HepG2 (cell line): ENCODE data around the gene PYGO2. TPM values are rescaled to one million over a fixed set of nuclear protein-coding genes. Genes with fewer than 3 reads are reported as not detected.

Experiments used
- ARID2 ChIP-seq: sonication (generic); formaldehyde crosslinking; IDR thresholded peaks from 2 replicates; pipeline ENCODE4 v1.8.1; 2022; ENCODE audit warnings: mild to moderate bottlenecking, missing genetic modification reagents, borderline replicate concordance
- ARID4A ChIP-seq: sonication (generic); formaldehyde crosslinking; IDR thresholded peaks from 2 replicates; pipeline ENCODE4 v1.5.0; 2020; ENCODE audit warnings: mild to moderate bottlenecking, missing genetic modification reagents, borderline replicate concordance
- ATF7-NPFF ChIP-seq: sonication (generic); formaldehyde crosslinking; IDR thresholded peaks from 2 replicates; pipeline ENCODE4 v1.8.1; 2023; ENCODE audit warnings: mild to moderate bottlenecking, low read depth, missing genetic modification reagents, moderate library complexity
- BHLHE40 ChIP-seq: IDR thresholded peaks from 2 replicates; pipeline ENCODE4 v1.6.1; 2011; ENCODE audit warnings: low read length, improper control_type of control experiment
- CHD2 ChIP-seq: IDR thresholded peaks from 2 replicates; pipeline ENCODE4 v1.6.1; 2011; ENCODE audit warnings: low read depth, low read length, improper control_type of control experiment
- DMAP1 ChIP-seq: IDR thresholded peaks from 2 replicates; pipeline ENCODE4 v1.6.1; 2016
- E2F5 ChIP-seq: sonication (generic); formaldehyde crosslinking; conservative IDR thresholded peaks from 2 replicates; pipeline ENCODE4 v1.4.0; 2020; ENCODE audit warnings: missing genetic modification reagents
- HDAC2 ChIP-seq: sonication (generic); formaldehyde crosslinking; IDR thresholded peaks from 2 replicates; pipeline ENCODE4 v1.4.0; 2020; ENCODE audit warnings: missing genetic modification reagents
- HOXA3 ChIP-seq: sonication (generic); formaldehyde crosslinking; IDR thresholded peaks from 2 replicates; pipeline ENCODE4 v1.5.0; 2020; ENCODE audit warnings: missing genetic modification reagents
- JUNB ChIP-seq: sonication (generic); formaldehyde crosslinking; IDR thresholded peaks from 2 replicates; pipeline ENCODE4 v1.8.0; 2022; ENCODE audit warnings: missing genetic modification reagents, mild to moderate bottlenecking, borderline replicate concordance
- KAT8 ChIP-seq: IDR thresholded peaks from 2 replicates; pipeline ENCODE4 v1.6.1; 2016; ENCODE audit warnings: missing genetic modification reagents, missing compliant biosample characterization
- MTA1 ChIP-seq: sonication (generic); formaldehyde crosslinking; IDR thresholded peaks from 2 replicates; pipeline ENCODE4 v1.4.0; 2020; ENCODE audit warnings: missing genetic modification reagents, mild to moderate bottlenecking, borderline replicate concordance
- MYC ChIP-seq: sonication (generic); formaldehyde crosslinking; IDR thresholded peaks from 2 replicates; pipeline ENCODE4 v1.9.0; 2021; ENCODE audit warnings: missing genetic modification reagents, borderline replicate concordance
- MYPOP ChIP-seq: sonication (generic); formaldehyde crosslinking; IDR thresholded peaks from 2 replicates; pipeline ENCODE4 v1.8.1; 2023; ENCODE audit warnings: mild to moderate bottlenecking, moderate library complexity, missing genetic modification reagents
- SIN3B ChIP-seq: fragments of 150-350 bp; IDR thresholded peaks from 2 replicates; pipeline ENCODE4 v1.6.1; 2014; ENCODE audit warnings: low read length
- SPEN ChIP-seq: sonication (generic); formaldehyde crosslinking; IDR thresholded peaks from 2 replicates; pipeline ENCODE4 v1.5.1; 2020; ENCODE audit warnings: low read depth, mild to moderate bottlenecking, missing genetic modification reagents
- TRIM22 ChIP-seq: fragments of 450-650 bp; IDR thresholded peaks from 2 replicates; pipeline ENCODE4 v1.6.1; 2017
- ZNF329 ChIP-seq: sonication (generic); formaldehyde crosslinking; IDR thresholded peaks from 2 replicates; pipeline ENCODE4 v1.9.0; 2021; ENCODE audit warnings: low read depth, mild to moderate bottlenecking, missing genetic modification reagents
- ZNF580 ChIP-seq: IDR thresholded peaks from 2 replicates; pipeline ENCODE4 v1.6.1; 2016; ENCODE audit warnings: low read depth, borderline replicate concordance
- ZNF724P ChIP-seq: sonication (generic); formaldehyde crosslinking; IDR thresholded peaks from 2 replicates; pipeline ENCODE4 v1.8.0; 2022; ENCODE audit warnings: missing genetic modification reagents, borderline replicate concordance
- ZNF747 ChIP-seq: sonication (generic); formaldehyde crosslinking; IDR thresholded peaks from 2 replicates; pipeline ENCODE4 v1.8.1; 2023; ENCODE audit warnings: missing genetic modification reagents, mild to moderate bottlenecking, borderline replicate concordance
- ZNF772 ChIP-seq: sonication (generic); formaldehyde crosslinking; IDR thresholded peaks from 2 replicates; pipeline ENCODE4 v1.5.0; 2020; ENCODE audit warnings: mild to moderate bottlenecking, missing genetic modification reagents
- polyA plus RNA-seq, 8 experiments: library from polyadenylated mRNA; depleted of rRNA in 3 of 8; stranded (reverse) in 7 of 8; unstranded in 1 of 8; fragments of >200 nt; fragmentation: Illumina TruSeq in 4 of 8; extraction: Trizol in 4 of 8; gene quantifications; 2 replicates each; pipeline versions ENCODE4 v1.2.1 to v1.2.3, GENCODE V29; 2011 to 2016; ENCODE audit warnings: low read depth in 4 of 8, missing spikeins in 1 of 8, mixed read lengths in 1 of 8; ENCODE audit not compliant: insufficient read depth in 1 of 8
- total RNA-seq, 5 experiments: library from RNA; depleted of rRNA; stranded (reverse); fragments of >200 nt; fragmentation: Illumina TruSeq; extraction: Trizol; gene quantifications; 2 replicates each; pipeline ENCODE4 v1.2.3, GENCODE V29; 2016; ENCODE audit warnings: low read depth in 1 of 5

Gene PYGO2
- total and polyA plus RNA-seq, 2 of the 13 experiments (the other 11 are each of a cell fraction or from before 2014, with no cell fraction given) = 20.3 to 21.8 TPM

GRCh38 chr1:154974102-154974807 lies 12.7 kb upstream of the PYGO2 start, which contains the start of gene CKS1B (continued):
- TF ChIP-seq TRIM22 = no peak
- TF ChIP-seq MYC (CRISPR knock-in tag) = peak; percentile 93
- peak; percentile 98 for TF ChIP-seq ARID4A (CRISPR knock-in tag)
- 0 out of 2 replicates have a peak, but pooled peaks have one; percentile 58 for TF ChIP-seq ARID2 (CRISPR knock-in tag)
- 0 out of 2 replicates have a peak, but pooled peaks have one; percentile 80 for TF ChIP-seq ZNF724P (CRISPR knock-in tag)
- TF ChIP-seq ZNF580 (CRISPR knock-in tag) = no peak; the same call in 1 of the 2 replicates
- peak; percentile 83 for TF ChIP-seq KAT8 (CRISPR knock-in tag)
- TF ChIP-seq E2F5 = peak; percentile 97
- peak; percentile 88; the same call in 1 of the 2 replicates for TF ChIP-seq DMAP1 (CRISPR knock-in tag)
- TF ChIP-seq JUNB (CRISPR knock-in tag) = peak; percentile 61; the same call in 1 of the 2 replicates
- TF ChIP-seq ZNF772 (CRISPR knock-in tag) = no peak
- TF ChIP-seq ZNF329 = no peak
- peak; percentile 97 for TF ChIP-seq ATF7-NPFF (CRISPR knock-in tag)
- 0 out of 2 replicates have a peak, but pooled peaks have one; percentile 42 for TF ChIP-seq HOXA3 (CRISPR knock-in tag)
- peak; percentile 41; the same call in 1 of the 2 replicates for TF ChIP-seq ZNF747
- TF ChIP-seq SPEN = peak; percentile 64; the same call in 1 of the 2 replicates
- TF ChIP-seq MYPOP (CRISPR knock-in tag) = peak; percentile 87; the same call in 1 of the 2 replicates
- peak; percentile 38; the same call in 1 of the 2 replicates for TF ChIP-seq BHLHE40
- peak; percentile 67; the same call in 1 of the 2 replicates for TF ChIP-seq HDAC2 (CRISPR knock-in tag)
- TF ChIP-seq CHD2 = peak; percentile 83
- peak; percentile 96 for TF ChIP-seq SIN3B
- TF ChIP-seq MTA1 = peak; percentile 52; the same call in 1 of the 2 replicates
